Measurements from ENCODE around the gene ZBTB7B. TPM values are rescaled to one million over a fixed set of nuclear protein-coding genes. Genes with fewer than 3 reads are reported as not detected.
A peak's percentile ranks its signal among the peaks of the same experiment; 100 is the strongest.

The ZBTB7B gene
- total RNA-seq, 1 experiment from 2014 or later = 38.3 TPM

GRCh38 chr1:154955718-154956543 is 46.7 kb upstream of the ZBTB7B start, which contains the start of gene PBXIP1:
TSS of gene PBXIP1 (minus strand) at chr1:154956099. CDS start at chr1:154953721, 2,378 bp downstream.
- H3K9me3 Mint-ChIP-seq = no peaks in the 10 kb centered on the region
- Histone ChIP-seq H3K23me2 (ENCODE audit: insufficient read length, low read depth, low read length, poor library complexity, severe bottlenecking) (peaks cover 16% of the 10 kb centered on the region), H4K8ac (replicated peaks; ENCODE audit: insufficient read length, low read depth, low read length) (no peak within 1 kb of the TSS), H3K79me1 (ENCODE audit: insufficient read depth, low read depth, low read length, poor library complexity, severe bottlenecking) (no peaks in the 10 kb centered on the region), H3K23ac (ENCODE audit: insufficient read length, low read depth, low read length) (no peak within 1 kb of the TSS), H3K18ac (ENCODE audit: insufficient read length, low read depth, low read length) (peak within 1 kb of the TSS; percentile 98), H2BK120ac (ENCODE audit: low read depth, low read length, poor library complexity, severe bottlenecking) (peak within 1 kb of the TSS; percentile 88), H3K27ac (ENCODE audit: insufficient read length, low read depth, low read length) (peak within 1 kb of the TSS; percentile 46), H2BK20ac (ENCODE audit: low read depth, low read length, poor library complexity, severe bottlenecking) (no peak within 1 kb of the TSS), H3K4me1 (ENCODE audit: insufficient read depth, low read length) (peaks cover 6% of the 10 kb centered on the region; the same call in 1 of the 2 replicates), H3K9ac (ENCODE audit: extremely low read depth, insufficient read length, low read length) (peak within 1 kb of the TSS; percentile 85), H2BK12ac (ENCODE audit: insufficient read length, low read depth, low read length) (no peak within 1 kb of the TSS), H2BK5ac (ENCODE audit: insufficient read length, low read length) (no peak within 1 kb of the TSS), H2BK15ac (ENCODE audit: low read depth, low read length) (no peak within 1 kb of the TSS), H4K5ac (ENCODE audit: insufficient read length, low read depth, low read length) (no peak within 1 kb of the TSS), H3T11ph (ENCODE audit: low read length) (peak within 1 kb of the TSS; percentile 47), H3K9me3 (ENCODE audit: control insufficient read depth, low read depth, low read length) (no peaks in the 10 kb centered on the region), H3K56ac (ENCODE audit: insufficient read length, low read depth, low read length) (no peak within 1 kb of the TSS), H2AK5ac (ENCODE audit: insufficient read length, low read length) (no peak within 1 kb of the TSS), H3K79me2 (ENCODE audit: insufficient read depth, low read length) (no peaks in the 10 kb centered on the region; the same call in 1 of the 2 replicates), H2AFZ (ENCODE audit: low read length) (no peak within 1 kb of the TSS), H4K91ac (ENCODE audit: insufficient read length, low read depth, low read length) (no peak within 1 kb of the TSS), H3K4me2 (ENCODE audit: insufficient read depth, insufficient read length, low read length) (peak within 1 kb of the TSS; percentile 94), H3K14ac (ENCODE audit: insufficient read depth, low read length) (peak within 1 kb of the TSS; percentile 95), H4K20me1 (ENCODE audit: control insufficient read depth, insufficient read depth, insufficient read length) (no peaks in the 10 kb centered on the region), H3K4ac (ENCODE audit: low read depth, low read length) (peak within 1 kb of the TSS; percentile 40; the same call in 1 of the 2 replicates), H3K27me3 (ENCODE audit: insufficient read depth, low read length) (no peaks in the 10 kb centered on the region)
- peaks cover 8 to 24% (median 23%) of the 10 kb centered on the region in 3 experiments; a peak in 6 of 7 replicates for H3K36me3 Mint-ChIP-seq (ENCODE audit: insufficient read depth in 1 of 3, low read depth in 3 of 3)
- WGBS (ENCODE audit: extremely low coverage, insufficient read length, low lambda C conversion rate) = no CpG with 5 or more reads among the region's 18 CpGs
- peaks cover 53 to 64% of the 10 kb centered on the region in 2 experiments for H3K4me1 Mint-ChIP-seq
- peak within 1 kb of the TSS; percentile 98 to 99 (median 99) for H3K27ac Mint-ChIP-seq
- peak; percentile 95 for DNase-seq
- peak within 1 kb of the TSS; percentile 83 to 97 for H3K4me3 Mint-ChIP-seq
- no peaks in the 10 kb centered on the region for H3K27me3 Mint-ChIP-seq (ENCODE audit: low read depth)
- TF ChIP-seq CTCF (conservative IDR thresholded peaks at IDR 0.05) = peak; percentile 37; the same call in 2 of the 3 replicates
